GM18505 (cell line): ENCODE data around the gene CCDC93.

Source experiments
- ATAC-seq: cut with Tn5 transposase; IDR thresholded peaks from one replicate; pipeline ENCODE4 v1.9.1; 2021; ENCODE audit not compliant: unreplicated experiment
- POLR2A ChIP-seq: IDR thresholded peaks from 4 replicates; pipeline ENCODE4 v1.6.1; 2011; ENCODE audit warnings: borderline replicate concordance; ENCODE audit not compliant: insufficient read depth, insufficient read length; ENCODE audit errors: extremely low read depth

Gene CCDC93

DNA sequence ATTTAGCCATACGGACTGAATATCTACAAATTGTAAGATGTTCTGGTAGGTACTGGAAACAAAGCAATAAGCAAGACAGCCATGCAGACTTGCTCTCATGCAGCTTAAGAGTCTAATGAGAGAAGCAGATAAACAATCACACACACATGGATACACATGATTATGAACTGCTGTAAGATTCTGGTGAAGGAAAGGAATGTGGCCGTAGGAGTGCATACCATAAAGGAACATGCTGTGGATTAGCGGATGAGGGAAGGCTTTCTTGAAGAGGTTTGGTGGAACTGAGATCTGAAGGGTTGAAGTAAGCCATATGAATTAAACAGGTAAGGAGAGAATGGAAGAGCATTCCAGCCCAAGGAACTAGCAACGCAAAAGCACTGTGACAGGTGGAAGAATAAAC lies 13.8 kb downstream of the CCDC93 start:
- ATAC-seq, result no peak

GRCh38 chr2:117997872-117998454 lies 15.9 kb downstream of the CCDC93 start:
- no peak for ATAC-seq
- TF ChIP-seq POLR2A, result no peak

More for the DNA sequence above, 13.8 kb downstream of the CCDC93 start:
- TF ChIP-seq POLR2A, result no peak

DNA sequence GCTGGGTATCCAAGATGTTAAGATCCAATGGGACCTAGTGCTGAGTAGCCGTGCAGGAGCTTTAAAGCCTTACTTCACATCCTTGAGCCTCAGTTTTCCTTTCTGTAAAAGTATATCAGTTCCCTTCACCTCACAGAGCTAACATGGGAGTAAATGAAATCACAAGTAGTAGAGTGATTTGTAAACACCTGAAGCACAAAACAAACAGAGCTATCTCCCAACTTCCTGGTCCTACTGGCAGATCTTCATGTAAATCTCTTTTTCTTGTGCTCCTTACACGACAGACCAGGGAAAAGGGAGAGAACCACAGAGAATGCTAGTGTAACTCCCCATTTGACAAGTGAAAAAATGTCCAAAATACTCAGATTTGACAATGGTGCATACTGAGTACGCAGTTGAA lies 17.3 kb downstream of the CCDC93 start:
- no peak for TF ChIP-seq POLR2A
- no peak for ATAC-seq

GRCh38 chr2:117994729-117995128 lies 19.1 kb downstream of the CCDC93 start:
- ATAC-seq, result no peak
- TF ChIP-seq POLR2A, result no peak

DNA sequence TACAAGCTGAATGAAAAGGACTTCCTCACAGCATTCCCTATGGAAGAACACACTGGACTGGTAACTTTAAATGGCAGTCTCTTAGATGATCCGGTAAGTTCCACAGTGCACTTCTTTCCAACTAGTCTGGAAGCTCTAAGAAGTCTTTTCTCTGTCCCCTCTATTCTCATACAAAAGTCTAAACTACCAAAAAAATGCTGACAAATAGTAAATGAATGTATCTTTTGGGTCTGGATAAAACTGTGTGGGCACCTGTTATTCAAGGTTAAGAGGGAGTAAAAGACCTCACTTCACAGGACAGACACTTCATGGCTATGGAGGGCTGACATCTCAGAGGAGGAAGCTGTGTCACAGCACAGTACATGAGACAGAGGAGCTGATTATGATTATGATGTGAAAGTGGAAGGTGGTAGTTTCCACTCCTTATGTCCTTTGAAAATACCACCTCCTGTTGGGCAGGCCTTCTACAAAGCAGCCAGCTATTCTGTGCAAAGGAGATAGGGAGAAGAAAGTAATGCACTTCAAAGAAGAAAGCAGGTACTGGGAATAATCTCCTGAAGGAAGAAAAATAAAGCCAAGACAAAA lies 23.9 kb downstream of the CCDC93 start:
- no peak for TF ChIP-seq POLR2A
- no peak for ATAC-seq

GRCh38 chr2:117987121-117987520 lies 26.7 kb downstream of the CCDC93 start:
- TF ChIP-seq POLR2A, result no peak
- no peak for ATAC-seq

DNA sequence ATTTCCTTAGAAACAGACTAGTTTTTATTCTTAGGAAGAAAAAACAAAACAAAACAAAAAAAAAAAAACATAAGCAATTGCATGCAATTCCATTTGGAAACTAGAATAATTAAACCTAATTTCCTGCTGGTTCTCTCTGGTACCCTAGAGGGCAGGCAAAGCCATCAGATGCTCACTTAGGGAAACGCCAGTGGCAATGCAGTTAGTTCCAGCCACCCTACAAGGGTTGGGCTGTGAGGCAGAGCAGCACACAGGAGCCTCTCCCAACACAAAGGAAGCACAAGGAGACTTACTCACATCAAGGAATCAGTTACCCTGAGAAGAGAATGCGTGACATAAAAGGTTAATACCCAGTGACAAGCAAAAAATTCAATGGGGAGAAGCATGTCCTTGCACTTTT lies 28.8 kb downstream of the CCDC93 start:
- no peak for TF ChIP-seq POLR2A
- ATAC-seq, result no peak

- ATAC-seq, result no peak
- TF ChIP-seq POLR2A, result no peak
Observed at GRCh38 chr2:117984208-117984607, 29.7 kb downstream of the CCDC93 start.

DNA sequence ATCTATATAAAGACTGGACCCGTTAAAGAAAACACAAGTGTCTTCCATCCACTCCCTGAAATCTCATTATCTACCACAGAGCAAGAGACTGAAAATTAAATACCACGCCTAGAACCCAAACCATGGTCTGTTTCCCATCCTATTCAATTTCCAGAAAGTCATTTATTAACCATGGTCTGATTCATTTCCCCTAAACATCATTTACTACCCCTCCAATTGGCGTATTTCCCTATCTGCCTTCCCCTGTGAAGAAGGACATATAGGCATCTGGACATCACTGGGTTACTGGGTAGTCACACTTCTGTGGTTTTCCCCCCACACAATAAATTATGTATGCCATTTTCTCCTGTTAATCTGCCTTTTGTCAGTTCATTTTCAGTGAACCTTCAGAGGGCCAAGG lies 30.8 kb downstream of the CCDC93 start:
- no peak for ATAC-seq
- no peak for TF ChIP-seq POLR2A

DNA sequence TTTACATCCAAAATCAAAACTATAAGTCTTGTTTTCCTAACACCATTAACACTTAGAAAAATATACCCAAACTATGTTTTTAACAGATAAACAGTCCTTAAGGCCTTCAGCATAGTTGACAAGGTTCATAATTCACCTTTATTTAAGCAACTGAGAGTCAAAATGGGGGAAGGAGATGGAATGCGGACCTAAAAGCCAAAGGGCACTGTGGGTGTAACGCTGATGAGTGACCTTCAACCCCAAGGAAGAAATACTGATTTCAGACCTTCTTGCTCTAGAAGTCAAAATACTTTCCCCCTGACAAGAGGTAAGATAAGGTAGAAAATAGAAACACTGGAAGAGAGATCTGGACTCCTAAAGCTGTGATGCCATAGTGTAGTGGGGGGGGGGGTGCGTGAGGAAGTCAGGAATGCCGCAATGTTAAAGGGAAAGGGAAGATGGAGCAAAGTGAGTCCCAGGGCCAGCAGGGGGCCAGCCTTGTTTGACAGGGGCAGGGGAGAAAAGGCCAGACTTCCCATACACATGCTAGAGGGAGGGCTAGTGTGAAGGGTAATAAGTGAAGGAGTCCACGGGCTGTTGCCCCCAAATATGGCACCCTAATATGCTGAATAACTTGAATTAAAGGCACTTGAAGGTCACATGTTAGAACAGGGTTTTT lies 31.4 kb downstream of the CCDC93 start:
- ATAC-seq, result no peak
- TF ChIP-seq POLR2A, result no peak

DNA sequence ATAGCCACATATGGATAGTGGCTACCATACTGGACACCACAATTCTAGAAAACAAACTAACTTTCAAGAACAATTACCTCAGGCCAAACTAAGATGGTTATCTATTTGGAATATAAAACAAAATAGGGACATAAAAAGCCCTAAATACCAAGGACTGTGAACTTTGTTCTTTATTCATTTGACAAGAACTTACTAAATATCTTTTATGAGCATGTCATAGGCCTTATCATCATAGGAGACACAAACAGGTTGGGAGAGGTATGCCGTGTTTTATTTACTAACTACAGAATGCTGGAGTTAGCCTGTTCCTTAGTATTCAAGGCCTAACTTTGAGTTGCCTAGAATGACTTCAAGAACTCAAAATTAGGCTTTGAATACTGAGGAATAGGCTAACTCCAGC lies 32.1 kb downstream of the CCDC93 start:
- no peak for ATAC-seq
- no peak for TF ChIP-seq POLR2A

DNA sequence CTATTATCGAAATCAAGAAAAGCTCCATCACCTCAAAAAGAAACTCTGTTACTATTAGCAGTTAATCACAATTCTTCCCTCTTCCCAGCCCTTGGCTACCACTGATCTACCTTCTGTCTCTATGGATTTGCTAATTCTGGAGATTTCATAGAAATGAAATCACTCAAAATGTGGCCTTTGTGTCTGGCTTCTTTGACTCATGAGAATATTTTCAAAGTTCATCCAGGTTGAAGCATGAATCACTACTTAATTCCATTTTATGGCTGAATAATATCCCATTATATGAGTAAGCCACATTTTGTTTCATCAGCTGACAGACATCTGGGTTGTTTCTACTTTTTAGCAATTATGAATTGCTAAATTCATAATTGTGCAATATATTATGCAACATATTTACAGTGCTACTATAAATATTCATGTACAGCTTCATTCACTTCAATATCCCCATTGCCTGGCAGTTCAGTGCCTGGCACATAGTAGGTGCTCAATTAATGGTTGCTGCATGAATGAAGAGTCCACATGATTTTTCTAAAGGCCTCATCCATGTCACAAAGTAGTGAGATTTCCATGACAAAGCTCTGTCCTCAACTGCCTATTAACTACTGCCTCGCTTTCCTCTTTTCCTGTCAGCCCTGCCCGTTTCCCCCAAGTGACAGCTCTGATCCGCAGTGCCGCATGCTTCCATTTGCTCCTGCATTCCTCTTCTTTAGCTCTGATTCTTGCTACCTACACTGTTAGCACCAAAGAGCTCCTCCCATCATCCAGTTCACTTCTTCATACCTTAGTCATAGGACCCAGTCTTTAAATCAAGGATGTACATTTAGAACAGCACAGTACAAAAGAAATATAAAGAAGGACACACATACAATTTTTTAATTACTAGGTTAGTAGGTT lies 32.8 kb downstream of the CCDC93 start:
- no peak for ATAC-seq
- no peak for TF ChIP-seq POLR2A

DNA sequence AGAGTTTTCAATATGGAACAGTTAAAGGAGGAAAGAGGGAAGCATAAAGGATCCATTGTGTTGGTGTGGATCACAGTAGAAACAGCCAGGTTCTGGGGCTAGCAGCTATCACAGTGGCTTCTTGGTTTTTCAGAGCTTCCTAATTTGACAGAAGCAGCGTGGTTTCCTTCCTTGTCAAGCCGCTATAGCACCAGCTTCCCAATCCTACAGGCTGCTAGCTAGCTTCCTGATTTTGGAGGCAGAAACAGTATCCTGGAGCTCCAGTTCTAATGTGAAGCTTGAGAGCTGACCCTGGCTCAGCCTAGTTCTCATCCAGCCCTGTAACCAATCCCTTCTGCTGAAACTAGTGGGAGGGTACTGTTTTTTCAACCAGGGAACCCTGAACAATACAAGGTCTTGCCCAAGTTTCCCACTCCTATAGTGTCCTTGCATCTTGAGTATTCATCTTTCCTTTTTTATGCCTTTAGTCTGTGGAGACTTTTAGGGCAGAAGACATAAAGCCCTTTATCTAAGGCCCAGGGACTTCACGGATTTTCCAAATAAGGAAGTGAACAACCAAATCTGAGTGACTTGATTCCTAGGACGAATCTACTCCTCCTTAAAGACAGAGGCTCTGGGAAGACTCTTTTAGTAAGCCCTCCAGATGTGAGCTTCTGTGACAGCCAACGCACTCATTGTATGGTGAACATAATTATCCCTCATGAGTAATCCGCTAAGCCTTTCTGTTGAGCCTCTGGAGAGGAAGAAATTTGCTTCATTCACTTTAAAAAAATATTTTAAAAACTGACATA lies 33.8 kb downstream of the CCDC93 start:
- ATAC-seq, result no peak
- TF ChIP-seq POLR2A, result no peak

DNA sequence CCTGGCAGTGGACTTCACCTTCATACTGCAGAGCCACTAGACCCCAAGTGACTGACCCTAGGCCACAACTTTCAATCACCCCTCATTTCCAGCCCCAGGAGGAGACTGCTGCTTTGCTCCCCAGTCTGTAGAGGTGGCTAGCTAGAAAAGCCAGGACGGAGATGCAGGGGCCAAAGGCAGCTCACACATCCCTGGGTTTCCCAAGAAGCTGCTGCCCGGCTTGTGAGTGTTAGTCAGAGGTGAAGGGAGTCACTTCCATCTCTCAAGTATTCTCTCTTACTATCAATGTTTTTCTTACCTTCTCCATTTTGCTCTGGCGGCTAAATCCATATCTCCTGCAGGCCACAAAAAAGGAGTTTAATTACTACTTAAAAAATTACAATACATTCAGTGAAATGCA lies 36.2 kb downstream of the CCDC93 start:
- TF ChIP-seq POLR2A, result no peak
- ATAC-seq, result no peak

DNA sequence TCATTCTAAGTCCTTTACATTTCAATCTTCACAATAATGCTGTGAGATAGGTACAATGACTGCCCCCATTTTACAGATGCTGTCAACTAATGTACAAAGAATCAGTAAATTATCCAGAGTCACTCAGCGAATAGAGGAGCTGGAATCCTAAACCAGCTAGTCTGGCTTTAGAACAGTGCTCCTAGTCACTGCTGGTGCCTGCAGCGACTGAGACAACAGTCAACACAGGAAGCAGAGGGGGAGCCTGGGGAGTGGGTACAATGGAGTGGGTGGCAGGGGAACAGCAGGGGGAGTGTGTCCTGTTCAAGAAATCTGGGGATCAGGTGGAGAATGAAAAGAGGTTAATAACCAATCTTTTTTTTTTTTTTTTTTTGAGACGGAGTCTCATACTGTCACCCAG lies 37.3 kb downstream of the CCDC93 start:
- no peak for TF ChIP-seq POLR2A
- ATAC-seq, result no peak
